GM18861 (cell line): ENCODE measurements around the gene MCTP1.
"Not testable (repeated sequence)": the region's sequence is repeated elsewhere in the genome, so short reads cannot be mapped to it uniquely, and the experiment has no call there.

Source experiments
- ATAC-seq: cut with Tn5 transposase; IDR thresholded peaks from one replicate; pipeline ENCODE4 v1.9.1; 2021; ENCODE audit not compliant: unreplicated experiment

Gene MCTP1

GRCh38 chr5:95252801-95253200 lies 32.1 kb downstream of the MCTP1 start:
- ATAC-seq, result no peak

- no peak for ATAC-seq
Measured at GRCh38 chr5:95251185-95251584, 33.7 kb downstream of the MCTP1 start.

- no peak for ATAC-seq
Measured at GRCh38 chr5:95244479-95244878, 40.4 kb downstream of the MCTP1 start.

GRCh38 chr5:95241635-95242034 lies 43.3 kb downstream of the MCTP1 start:
- peak; percentile 96 for ATAC-seq

GRCh38 chr5:95241161-95241560 lies 43.7 kb downstream of the MCTP1 start:
- ATAC-seq, result peak; percentile 2

- peak; percentile 43 for ATAC-seq
Measured at GRCh38 chr5:95238560-95239325, 46.2 kb downstream of the MCTP1 start.

- ATAC-seq, result no peak
Measured at GRCh38 chr5:95237324-95237723, 47.6 kb downstream of the MCTP1 start.

- ATAC-seq, result no peak
Measured at GRCh38 chr5:95235439-95235982, 49.4 kb downstream of the MCTP1 start.

GRCh38 chr5:95229646-95230045 lies 55.2 kb downstream of the MCTP1 start:
- ATAC-seq, result no peak

- ATAC-seq, result no peak
Measured at GRCh38 chr5:95224701-95225459, 60.0 kb downstream of the MCTP1 start.

GRCh38 chr5:95223566-95224258 lies 61.2 kb downstream of the MCTP1 start:
- no peak for ATAC-seq

GRCh38 chr5:95222836-95223235 lies 62.1 kb downstream of the MCTP1 start:
- ATAC-seq, result no peak

GRCh38 chr5:95221234-95221633 lies 63.7 kb downstream of the MCTP1 start:
- ATAC-seq, result no peak

- ATAC-seq, result no peak
Measured at GRCh38 chr5:95220381-95220780, 64.5 kb downstream of the MCTP1 start.

- no peak for ATAC-seq
Measured at GRCh38 chr5:95219411-95219810, 65.5 kb downstream of the MCTP1 start.

GRCh38 chr5:95217881-95218280 lies 67.0 kb downstream of the MCTP1 start:
- ATAC-seq, result no peak

- no peak for ATAC-seq
Measured at GRCh38 chr5:95217351-95217750, 67.5 kb downstream of the MCTP1 start.

- no peak for ATAC-seq
Measured at GRCh38 chr5:95216136-95216955, 68.5 kb downstream of the MCTP1 start.

- not testable (repeated sequence) for ATAC-seq
Measured at GRCh38 chr5:95207811-95208210, 77.1 kb downstream of the MCTP1 start.

- ATAC-seq, result no peak
Measured at GRCh38 chr5:95194856-95195255, 90.0 kb downstream of the MCTP1 start.

GRCh38 chr5:95191330-95191729 lies 93.6 kb downstream of the MCTP1 start:
- ATAC-seq, result peak; percentile 94
